CD4-positive, alpha-beta T cell (primary cell): ENCODE measurements around the gene LRP1B. TPM values are rescaled to one million over a fixed set of nuclear protein-coding genes. Genes with fewer than 3 reads are reported as not detected.

ENCODE experiments used
- ATAC-seq: fragments of 200-7000 bp; cut with Tn5 transposase; one replicate; pipeline ENCODE4 v1.10.0; 2022; ENCODE audit warnings: mild to moderate bottlenecking; ENCODE audit not compliant: poor library complexity
- CTCF ChIA-PET: fragments of 350-600 bp; sonication (Branson Sonifier 250); formaldehyde crosslinking; loops from one replicate; lab custom pipeline; 2021; ENCODE audit warnings: antibody characterized with exemption, inconsistent platforms; lab: Charles Lee
- POLR2A ChIA-PET: fragments of 350-600 bp; sonication (Branson Sonifier 250); formaldehyde crosslinking; loops from one replicate; lab custom pipeline; 2021; ENCODE audit warnings: antibody characterized with exemption, inconsistent platforms; lab: Charles Lee
- DNase-seq, 14 experiments: peaks; one replicate each; pipeline ENCODE4 v3.0.0-alpha.2; 2013 to 2020; ENCODE audit warnings: mixed read lengths in 2 of 14
- H3K27ac ChIP-seq, 2 donors: one replicate each; pipeline versions ENCODE4 v1.5.1 to v1.7.0; 2013; ENCODE audit warnings: low read length in 2 of 2, low read depth in 1 of 2, mild to moderate bottlenecking in 1 of 2
- H3K27me3 ChIP-seq, 2 experiments: 1 replicate in 1 of 2; 2 replicates in 1 of 2; pipeline versions ENCODE4 v1.6.1 to v1.7.0; 2013; ENCODE audit warnings: low read length in 2 of 2, control low read depth in 1 of 2, mild to moderate bottlenecking in 1 of 2, moderate library complexity in 1 of 2; ENCODE audit not compliant: insufficient read depth in 2 of 2, control insufficient read depth in 1 of 2
- H3K36me3 ChIP-seq: one replicate; pipeline ENCODE4 v1.6.1; 2013; ENCODE audit warnings: low read length, control low read depth; ENCODE audit not compliant: insufficient read depth
- H3K4me1 ChIP-seq: one replicate; pipeline ENCODE4 v1.6.1; 2013; ENCODE audit warnings: low read length, control low read depth; ENCODE audit not compliant: insufficient read depth
- H3K4me3 ChIP-seq: one replicate; pipeline ENCODE4 v1.5.1; 2013; ENCODE audit warnings: mild to moderate bottlenecking, low read length, moderate library complexity
- H3K9me3 ChIP-seq, 2 experiments: 1 replicate in 1 of 2; 2 replicates in 1 of 2; pipeline versions ENCODE4 v1.6.1 to v1.7.0; 2013; ENCODE audit warnings: low read length in 2 of 2, mild to moderate bottlenecking in 2 of 2, control low read depth in 1 of 2, moderate library complexity in 1 of 2; ENCODE audit not compliant: control insufficient read depth in 1 of 2, insufficient read depth in 1 of 2
- H3K27ac Mint-ChIP-seq: one replicate; pipeline ENCODE4 v1.8.0; 2020; ENCODE audit warnings: mixed read lengths
- H3K27me3 Mint-ChIP-seq: one replicate; pipeline ENCODE4 v1.8.0; 2021; ENCODE audit warnings: mixed read lengths
- H3K36me3 Mint-ChIP-seq: one replicate; pipeline ENCODE4 v1.8.0; 2021; ENCODE audit warnings: low read depth, mixed read lengths
- H3K4me1 Mint-ChIP-seq: one replicate; pipeline ENCODE4 v1.8.0; 2021; ENCODE audit warnings: low read depth, mixed read lengths
- H3K4me3 Mint-ChIP-seq: one replicate; pipeline ENCODE4 v1.8.0; 2020; ENCODE audit warnings: mild to moderate bottlenecking, mixed read lengths
- H3K9me3 Mint-ChIP-seq: one replicate; pipeline ENCODE4 v1.8.0; 2020; ENCODE audit warnings: mixed read lengths
- intact Hi-C, 2 experiments: fragments of 100-400 bp; cut with DNase I in 1 of 2; cut with micrococcal nuclease in 1 of 2; formaldehyde crosslinking; loops; one replicate each; pipeline versions ENCODE4 v1.15.1 to v1.9.0; 2023 to 2025; cut with DNase I, micrococcal nuclease
- total RNA-seq, 174 experiments: library from RNA in 2 of 174; stranded (reverse) in 2 of 174; gene quantifications; one replicate each; pipeline ENCODE4 v1.2.3 and lab custom pipeline; 2021 to 2026
- TF ChIP-seq, protein P1 (sequence below): fragments of 200-600 bp; IDR thresholded peaks from one replicate; pipeline ENCODE4 v1.8.0; 2022; ENCODE audit warnings: antibody characterized with exemption, mild to moderate bottlenecking

Gene LRP1B
- total RNA-seq, 2 experiments from 2014 or later, result not detected

DNA sequence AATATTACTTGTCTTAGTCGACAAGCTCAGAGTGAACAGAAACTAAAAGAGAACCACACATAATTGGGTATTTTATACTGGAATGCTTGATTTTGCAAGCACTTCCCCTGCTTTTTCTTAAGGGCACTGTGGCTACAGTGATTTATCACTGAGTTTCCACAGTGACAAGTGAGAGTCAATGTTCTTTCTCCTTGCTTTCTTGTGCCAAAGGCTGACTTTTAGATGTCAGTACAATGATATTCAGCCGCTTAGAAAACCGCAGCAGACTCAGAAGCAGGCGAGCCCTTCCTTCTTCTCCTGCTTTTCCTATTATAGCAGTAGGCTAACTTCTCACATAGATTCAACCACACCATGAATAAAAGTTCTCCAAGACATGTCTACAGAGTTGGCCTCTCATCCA, 1747.0 kb downstream of the LRP1B start:
- TF ChIP-seq, protein P1, sequence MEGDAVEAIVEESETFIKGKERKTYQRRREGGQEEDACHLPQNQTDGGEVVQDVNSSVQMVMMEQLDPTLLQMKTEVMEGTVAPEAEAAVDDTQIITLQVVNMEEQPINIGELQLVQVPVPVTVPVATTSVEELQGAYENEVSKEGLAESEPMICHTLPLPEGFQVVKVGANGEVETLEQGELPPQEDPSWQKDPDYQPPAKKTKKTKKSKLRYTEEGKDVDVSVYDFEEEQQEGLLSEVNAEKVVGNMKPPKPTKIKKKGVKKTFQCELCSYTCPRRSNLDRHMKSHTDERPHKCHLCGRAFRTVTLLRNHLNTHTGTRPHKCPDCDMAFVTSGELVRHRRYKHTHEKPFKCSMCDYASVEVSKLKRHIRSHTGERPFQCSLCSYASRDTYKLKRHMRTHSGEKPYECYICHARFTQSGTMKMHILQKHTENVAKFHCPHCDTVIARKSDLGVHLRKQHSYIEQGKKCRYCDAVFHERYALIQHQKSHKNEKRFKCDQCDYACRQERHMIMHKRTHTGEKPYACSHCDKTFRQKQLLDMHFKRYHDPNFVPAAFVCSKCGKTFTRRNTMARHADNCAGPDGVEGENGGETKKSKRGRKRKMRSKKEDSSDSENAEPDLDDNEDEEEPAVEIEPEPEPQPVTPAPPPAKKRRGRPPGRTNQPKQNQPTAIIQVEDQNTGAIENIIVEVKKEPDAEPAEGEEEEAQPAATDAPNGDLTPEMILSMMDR, result no peak
- ChIA-PET POLR2A (no interaction called here), CTCF (no interaction called here)
- H3K4me3 ChIP-seq, result no peak overlapping the region
- no peaks in the 10 kb centered on the region for H3K36me3 ChIP-seq
- no peaks in the 10 kb centered on the region for H3K4me1 ChIP-seq
- no peak for DNase-seq
- Mint-ChIP-seq H3K27ac (no peak overlapping the region), H3K4me1 (no peaks in the 10 kb centered on the region), H3K36me3 (no peaks in the 10 kb centered on the region), H3K4me3 (no peak overlapping the region), H3K9me3 (peaks cover 4% of the 10 kb centered on the region), H3K27me3 (no peaks in the 10 kb centered on the region)
- H3K27me3 ChIP-seq, result no peaks in the 10 kb centered on the region
- H3K27ac ChIP-seq, result no peak overlapping the region
- peaks cover 0 to 3% of the 10 kb centered on the region in 2 experiments for H3K9me3 ChIP-seq
- no peak for ATAC-seq
- intact Hi-C loops, result no loop called here

DNA sequence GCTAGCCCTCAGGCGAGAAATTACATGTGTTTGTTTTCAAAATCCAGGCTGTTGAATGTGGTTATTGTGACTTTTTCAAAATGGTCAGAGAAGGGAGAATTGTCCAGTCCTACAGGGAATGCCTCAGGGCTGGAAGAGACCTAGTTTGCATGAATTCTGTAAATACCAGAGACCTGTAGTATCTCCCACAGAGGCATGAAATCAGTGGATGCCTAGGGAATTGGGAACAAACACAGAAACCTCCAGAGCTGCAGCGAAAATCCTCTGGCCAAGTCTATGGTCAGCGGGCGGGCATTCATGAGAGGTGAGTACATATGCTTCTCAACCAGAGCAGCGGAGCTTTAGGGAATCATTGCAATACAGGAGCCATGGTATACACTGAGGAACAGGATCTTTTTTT, 1754.1 kb downstream of the LRP1B start:
- H3K4me1 ChIP-seq, result no peaks in the 10 kb centered on the region
- TF ChIP-seq, protein P1, result no peak
- ChIA-PET POLR2A (no interaction called here), CTCF (no interaction called here)
- intact Hi-C loops, result no loop called here
- peaks cover 0 to 8% of the 10 kb centered on the region in 2 experiments for H3K9me3 ChIP-seq
- no peaks in the 10 kb centered on the region for H3K9me3 Mint-ChIP-seq
- no peaks in the 10 kb centered on the region for H3K27me3 ChIP-seq
- DNase-seq (no peak), ATAC-seq (no peak)
- no peak overlapping the region for H3K27ac Mint-ChIP-seq
- H3K27ac ChIP-seq, result no peak overlapping the region
- H3K4me3 Mint-ChIP-seq, result no peak overlapping the region
- H3K36me3 Mint-ChIP-seq, result no peaks in the 10 kb centered on the region
- no peaks in the 10 kb centered on the region for H3K36me3 ChIP-seq
- no peak overlapping the region for H3K4me3 ChIP-seq
- no peaks in the 10 kb centered on the region for H3K27me3 Mint-ChIP-seq
- no peaks in the 10 kb centered on the region for H3K4me1 Mint-ChIP-seq

DNA sequence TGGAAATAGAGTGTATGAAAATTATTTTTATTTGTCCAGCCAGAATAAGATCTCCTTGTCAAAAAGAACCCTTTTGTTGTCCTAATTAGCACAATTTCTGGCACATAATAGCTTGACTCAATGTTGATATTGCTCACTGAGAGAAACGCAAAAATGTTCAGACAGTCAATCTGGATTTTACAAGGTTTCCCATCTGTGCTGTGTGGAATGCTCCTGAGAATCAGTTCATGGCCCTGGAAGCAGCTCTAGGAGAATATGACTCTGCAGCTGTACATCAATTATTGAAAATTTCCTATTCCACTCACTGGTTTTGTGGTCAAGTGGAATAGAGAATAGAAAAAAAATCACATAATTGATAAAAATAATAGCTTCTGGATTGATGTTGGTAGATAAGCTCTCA, 1767.7 kb downstream of the LRP1B start:
- Mint-ChIP-seq H3K27ac (no peak overlapping the region), H3K36me3 (no peaks in the 10 kb centered on the region), H3K9me3 (peaks cover 1% of the 10 kb centered on the region), H3K4me1 (no peaks in the 10 kb centered on the region), H3K4me3 (no peak overlapping the region), H3K27me3 (no peaks in the 10 kb centered on the region)
- Histone ChIP-seq H3K4me1 (no peaks in the 10 kb centered on the region), H3K27ac (no peak overlapping the region), H3K9me3 (no peaks in the 10 kb centered on the region), H3K27me3 (no peaks in the 10 kb centered on the region), H3K36me3 (no peaks in the 10 kb centered on the region), H3K4me3 (no peak overlapping the region)
- POLR2A ChIA-PET, result no interaction called here
- intact Hi-C loops, result no loop called here
- no peak for DNase-seq
- CTCF ChIA-PET, result no interaction called here
- TF ChIP-seq, protein P1, result no peak
- no peak for ATAC-seq
